K562 (cell line): ENCODE data around the gene KIAA0513. TPM values are rescaled to one million over a fixed set of nuclear protein-coding genes. Genes with fewer than 3 reads are reported as not detected.
A peak's percentile ranks its signal among the peaks of the same experiment; 100 is the strongest.

Source experiments
- AFF4 ChIP-seq: sonication (generic); formaldehyde crosslinking; IDR thresholded peaks from 2 replicates; pipeline ENCODE4 v1.8.0; 2023; ENCODE audit warnings: mild to moderate bottlenecking, missing genetic modification reagents
- CBFA2T2 ChIP-seq: fragments of 450-650 bp; conservative IDR thresholded peaks from 2 replicates; pipeline ENCODE4 v1.6.1; 2017; ENCODE audit warnings: mild to moderate bottlenecking
- EGR1 ChIP-seq: fragments of 450-650 bp; conservative IDR thresholded peaks from 2 replicates; pipeline ENCODE4 v1.6.1; 2017; ENCODE audit warnings: mild to moderate bottlenecking
- FOXM1 ChIP-seq, 2 experiments: fragments of 450-650 bp in 1 of 2; sonication (generic) in 1 of 2; formaldehyde crosslinking in 1 of 2; IDR thresholded peaks; 2 replicates each; pipeline versions ENCODE4 v1.6.1 to v1.9.0; 2017 to 2022; ENCODE audit warnings: low read depth in 2 of 2, mild to moderate bottlenecking in 2 of 2, missing genetic modification reagents in 1 of 2, moderate library complexity in 1 of 2
- GMEB1 ChIP-seq: fragments of 250-450 bp; sonication (Bioruptor Pico); IDR thresholded peaks from 2 replicates; pipeline ENCODE4 v1.4.0; 2020; ENCODE audit warnings: mild to moderate bottlenecking
- HCFC1 ChIP-seq: IDR thresholded peaks from 2 replicates; pipeline ENCODE4 v1.6.1; 2012; ENCODE audit warnings: low read depth, low read length, improper control_type of control experiment
- HNRNPUL1 ChIP-seq: fragments of 200-400 bp; formaldehyde crosslinking; IDR thresholded peaks from 2 replicates; pipeline ENCODE4 v1.6.1; 2017; ENCODE audit warnings: low read length
- IRF2 ChIP-seq: sonication (generic); formaldehyde crosslinking; IDR thresholded peaks from 2 replicates; pipeline ENCODE4 v1.8.1; 2022; ENCODE audit warnings: mild to moderate bottlenecking, missing genetic modification reagents
- JUNB ChIP-seq: fragments of 450-650 bp; formaldehyde crosslinking; conservative IDR thresholded peaks from 2 replicates; pipeline ENCODE4 v1.4.0; 2020; ENCODE audit warnings: mild to moderate bottlenecking
- MCM3 ChIP-seq: fragments of 450-650 bp; IDR thresholded peaks from 2 replicates; pipeline ENCODE4 v1.6.1; 2016
- MECOM ChIP-seq: fragments of 250-450 bp; sonication (Bioruptor Pico); IDR thresholded peaks from 2 replicates; pipeline ENCODE4 v1.8.0; 2022; ENCODE audit warnings: inconsistent platforms
- NCOR1 ChIP-seq: fragments of 450-650 bp; IDR thresholded peaks from 2 replicates; pipeline ENCODE4 v1.6.1; 2016; ENCODE audit warnings: mild to moderate bottlenecking, moderate library complexity
- NR2F6 ChIP-seq: fragments of 450-650 bp; formaldehyde crosslinking; IDR thresholded peaks from 2 replicates; pipeline ENCODE4 v1.4.0; 2020; ENCODE audit warnings: mild to moderate bottlenecking
- SMAD4 ChIP-seq: fragments of 250-450 bp; sonication (Bioruptor Pico); conservative IDR thresholded peaks from 2 replicates; pipeline ENCODE4 v1.8.0; 2021; ENCODE audit warnings: inconsistent platforms, mild to moderate bottlenecking, moderate library complexity
- SOX6 ChIP-seq: fragments of 450-650 bp; IDR thresholded peaks from 2 replicates; pipeline ENCODE4 v1.6.1; 2014; ENCODE audit warnings: mild to moderate bottlenecking
- THRB ChIP-seq: fragments of 450-650 bp; formaldehyde crosslinking; conservative IDR thresholded peaks from 2 replicates; pipeline ENCODE4 v1.4.0; 2022; ENCODE audit warnings: mild to moderate bottlenecking, missing genetic modification characterization
- XRCC3 ChIP-seq: fragments of 450-650 bp; IDR thresholded peaks from 2 replicates; pipeline ENCODE4 v1.6.1; 2017; ENCODE audit warnings: mild to moderate bottlenecking, moderate library complexity
- ZBTB9 ChIP-seq: fragments of 450-650 bp; formaldehyde crosslinking; IDR thresholded peaks from 2 replicates; pipeline ENCODE4 v1.4.0; 2020; ENCODE audit warnings: mild to moderate bottlenecking, moderate library complexity
- ZC3H8 ChIP-seq: fragments of 450-650 bp; IDR thresholded peaks from 2 replicates; pipeline ENCODE4 v1.6.1; 2017
- ZFP1 ChIP-seq: fragments of 450-650 bp; formaldehyde crosslinking; IDR thresholded peaks from 2 replicates; pipeline ENCODE4 v1.4.0; 2020; ENCODE audit warnings: mild to moderate bottlenecking, mixed read lengths
- ZNF354B ChIP-seq: fragments of 250-450 bp; sonication (Bioruptor Pico); IDR thresholded peaks from 2 replicates; pipeline ENCODE4 v1.4.0; 2020
- ZNF75A ChIP-seq: fragments of 450-650 bp; formaldehyde crosslinking; IDR thresholded peaks from 2 replicates; pipeline ENCODE4 v1.4.0; 2020; ENCODE audit warnings: mild to moderate bottlenecking
- ZNF785 ChIP-seq: fragments of 250-450 bp; sonication (Bioruptor Pico); IDR thresholded peaks from 2 replicates; pipeline ENCODE4 v1.4.0; 2020; ENCODE audit warnings: mild to moderate bottlenecking
- ZSCAN32 ChIP-seq: fragments of 450-650 bp; formaldehyde crosslinking; IDR thresholded peaks from 2 replicates; pipeline ENCODE4 v1.4.0; 2020; ENCODE audit warnings: mild to moderate bottlenecking, moderate library complexity
- polyA plus RNA-seq, 8 experiments: library from polyadenylated mRNA; depleted of rRNA in 4 of 8; stranded (reverse) in 5 of 8; unstranded in 3 of 8; fragments of >200 nt; fragmentation: Nextera tagmentation in 2 of 8; fragmentation: Illumina TruSeq in 1 of 8; extraction: Ambion mirVana in 2 of 8; extraction: Trizol in 1 of 8; gene quantifications; 2 replicates each; pipeline versions ENCODE4 v1.2.1 to v1.2.3, GENCODE V29; 2011 to 2014; ENCODE audit warnings: inconsistent platforms in 1 of 8, missing spikeins in 1 of 8
- total RNA-seq, 7 experiments: library from RNA; depleted of rRNA in 6 of 7; stranded (reverse); fragments of >200 nt in 6 of 7; fragmentation: Illumina TruSeq in 2 of 7; extraction: Trizol in 2 of 7; gene quantifications; 2 replicates each; pipeline versions ENCODE4 v1.2.1 to v1.2.3, GENCODE V29; 2011 to 2021; ENCODE audit warnings: low replicate concordance in 1 of 7

The KIAA0513 gene
- total and polyA plus RNA-seq, 9 of the 15 experiments (the other 6 are each of a cell fraction or from before 2014, with no cell fraction given): 0.18 to 13.7 (median 10.2) TPM

- TF ChIP-seq AFF4 (CRISPR knock-in tag): no peak
- peak; percentile 78 for TF ChIP-seq SMAD4 (CRISPR knock-in tag)
- TF ChIP-seq HCFC1: 0 out of 2 replicates have a peak, but pooled peaks have one; percentile 24
- TF ChIP-seq GMEB1: no peak
- TF ChIP-seq XRCC3: no peak
- TF ChIP-seq ZC3H8: no peak
- no peak for TF ChIP-seq ZNF785 (CRISPR knock-in tag)
- TF ChIP-seq THRB (CRISPR knock-in tag): no peak
- TF ChIP-seq JUNB (CRISPR knock-in tag): no peak
- TF ChIP-seq SOX6: peak; percentile 47; the same call in 1 of the 2 replicates
- no peak for TF ChIP-seq HNRNPUL1
- TF ChIP-seq MCM3: no peak
- no peak for TF ChIP-seq ZSCAN32 (CRISPR knock-in tag)
- TF ChIP-seq CBFA2T2: no peak
- TF ChIP-seq ZBTB9 (CRISPR knock-in tag): no peak
- TF ChIP-seq NR2F6 (CRISPR knock-in tag): no peak
- peak; percentile 75 for TF ChIP-seq FOXM1 (IDR thresholded peaks at IDR 0.05; ENCODE audit: low read depth)
- TF ChIP-seq FOXM1 (CRISPR knock-in tag; IDR thresholded peaks at IDR 0.05; ENCODE audit: low read depth): no peak
- no peak; the same call in 1 of the 2 replicates for TF ChIP-seq NCOR1
- peak; percentile 30 for TF ChIP-seq EGR1
- TF ChIP-seq MECOM (CRISPR knock-in tag): no peak
- TF ChIP-seq ZFP1 (CRISPR knock-in tag): no peak
- TF ChIP-seq ZNF354B: no peak
- TF ChIP-seq ZNF75A (CRISPR knock-in tag): no peak
- TF ChIP-seq IRF2: no peak
Measured at GRCh38 chr16:85114909-85115567, 87.4 kb downstream of the KIAA0513 start (continued).
